ENCODE results near the gene FMN1.

Gene FMN1

DNA sequence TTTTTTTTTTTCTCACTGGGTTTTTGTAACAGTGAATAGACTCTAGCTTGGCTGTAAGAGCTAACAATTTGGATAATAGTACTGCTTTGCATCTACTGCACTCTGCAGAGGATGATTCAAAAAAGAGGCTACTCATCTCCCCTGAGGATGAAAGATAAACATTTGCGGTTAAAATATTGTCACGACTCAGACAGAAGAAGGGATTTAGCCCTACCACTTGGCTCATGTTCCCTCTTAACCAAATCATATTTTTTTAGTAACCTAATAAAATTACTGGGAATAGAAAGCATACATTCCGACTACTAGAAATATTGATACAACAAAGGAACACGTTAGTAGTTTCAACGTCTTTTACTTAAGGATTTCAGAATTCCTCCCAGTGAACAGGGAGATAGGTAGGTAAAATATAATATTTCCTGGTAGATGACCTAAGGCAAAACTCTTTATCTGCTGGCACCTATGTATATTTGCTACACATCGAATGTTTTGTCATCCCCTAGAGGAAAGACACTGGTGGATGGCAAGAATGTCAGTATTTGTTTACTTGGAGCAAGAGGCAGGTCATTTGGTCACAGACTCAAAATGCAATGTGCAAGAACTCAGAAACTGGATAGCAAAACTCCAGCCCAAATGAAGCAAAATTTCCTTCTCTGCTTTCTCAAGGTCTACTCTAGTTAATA, 365.9 kb downstream of the FMN1 start:
- no peak for DNase-seq (ENCODE audit: low spot score)

DNA sequence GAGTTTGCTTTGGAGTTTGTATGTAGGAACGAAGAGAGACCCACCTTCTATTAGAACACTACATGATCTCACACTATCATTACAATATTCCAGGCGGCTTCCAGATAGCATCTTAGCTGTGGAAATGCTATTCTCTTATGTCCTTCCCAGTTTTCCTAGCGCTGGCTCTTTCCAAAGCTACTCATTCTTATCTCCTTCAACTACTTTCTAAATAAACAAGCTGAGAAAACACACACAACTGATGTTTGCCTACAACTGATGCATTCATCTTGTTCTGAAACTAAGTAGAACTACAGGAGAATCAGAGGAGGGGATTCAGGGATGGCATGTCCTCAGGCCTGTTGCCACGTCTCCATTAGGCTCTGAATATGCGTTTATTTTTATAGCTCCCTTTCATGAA, 367.8 kb downstream of the FMN1 start:
- DNase-seq (ENCODE audit: low spot score), result no peak

DNA sequence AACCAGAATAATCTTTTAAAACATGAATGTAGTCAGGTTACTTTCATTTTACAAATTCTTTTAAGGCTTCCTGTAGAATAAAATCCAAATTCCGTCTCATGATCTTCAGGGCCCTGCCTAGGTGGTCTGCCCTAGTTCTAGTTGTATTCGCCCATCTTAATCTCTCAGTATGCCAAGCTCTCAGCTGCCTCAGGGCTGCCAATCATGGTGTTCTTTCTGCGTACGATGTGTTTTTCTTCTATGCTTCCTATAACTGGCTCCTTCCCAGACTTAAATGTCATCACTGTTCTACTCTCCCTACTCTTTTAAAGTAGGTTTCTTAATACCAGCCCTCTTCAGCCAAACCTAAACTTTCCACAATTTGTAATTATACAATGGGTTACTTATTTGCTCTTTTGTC, 369.3 kb downstream of the FMN1 start:
- DNase-seq (ENCODE audit: low spot score), result no peak

DNA sequence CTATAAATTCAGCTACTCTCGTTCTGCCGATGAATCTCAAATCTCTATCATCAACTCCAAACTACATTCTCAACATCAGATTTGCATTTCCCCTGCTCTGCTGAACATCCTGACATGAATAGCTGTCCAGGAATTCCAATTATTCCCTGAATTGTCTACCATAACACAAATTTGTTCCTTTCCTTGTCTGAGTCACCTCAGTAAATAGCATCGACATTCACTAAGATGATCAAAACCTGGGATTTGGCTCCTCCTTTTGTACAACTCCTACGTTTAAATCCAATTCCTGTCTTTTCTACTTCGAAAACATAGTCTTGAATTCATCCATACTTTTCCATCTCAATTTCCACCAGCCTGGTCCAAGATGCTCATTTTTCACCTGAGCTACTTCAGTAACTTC, 369.7 kb downstream of the FMN1 start:
- DNase-seq (ENCODE audit: low spot score), result no peak

DNA sequence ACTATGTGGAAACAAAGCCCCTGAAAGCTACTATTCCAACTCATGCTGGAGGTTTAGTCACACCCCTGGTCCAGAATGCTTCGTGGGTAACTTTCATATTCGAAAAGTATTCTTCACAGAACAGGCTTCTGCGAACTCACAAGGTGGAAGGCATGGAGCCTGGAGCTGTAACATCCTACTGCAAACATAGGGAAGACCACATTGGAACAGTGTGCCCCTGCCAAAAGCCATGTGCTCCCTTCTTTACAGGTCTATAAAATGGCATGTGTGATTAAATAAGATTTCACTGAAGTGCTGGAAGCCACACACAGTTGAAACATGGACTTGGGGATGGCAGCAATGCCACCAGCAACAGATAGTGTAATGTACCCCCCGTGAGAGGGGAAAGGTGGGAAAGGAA, 370.8 kb downstream of the FMN1 start:
- DNase-seq (ENCODE audit: low spot score), result no peak

DNA sequence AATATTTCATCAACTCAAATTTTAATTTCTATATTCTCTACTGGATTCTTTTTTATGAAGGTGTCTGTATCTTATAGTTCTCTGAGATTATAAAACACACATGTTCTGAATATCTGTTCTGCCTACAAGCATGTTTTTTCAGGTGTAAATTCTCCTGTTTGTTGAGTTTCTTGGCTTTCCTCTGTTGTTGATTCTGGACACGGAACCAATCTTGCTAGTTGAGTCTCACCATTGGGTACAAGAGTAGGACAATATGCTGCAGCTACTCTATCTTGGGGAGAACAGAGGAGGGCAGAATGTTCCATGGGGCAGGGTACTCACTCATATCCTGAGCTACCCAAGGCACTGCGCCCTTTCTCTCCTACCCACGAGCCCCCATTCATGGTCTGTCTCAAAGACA, 371.8 kb downstream of the FMN1 start:
- DNase-seq (ENCODE audit: low spot score), result no peak

DNA sequence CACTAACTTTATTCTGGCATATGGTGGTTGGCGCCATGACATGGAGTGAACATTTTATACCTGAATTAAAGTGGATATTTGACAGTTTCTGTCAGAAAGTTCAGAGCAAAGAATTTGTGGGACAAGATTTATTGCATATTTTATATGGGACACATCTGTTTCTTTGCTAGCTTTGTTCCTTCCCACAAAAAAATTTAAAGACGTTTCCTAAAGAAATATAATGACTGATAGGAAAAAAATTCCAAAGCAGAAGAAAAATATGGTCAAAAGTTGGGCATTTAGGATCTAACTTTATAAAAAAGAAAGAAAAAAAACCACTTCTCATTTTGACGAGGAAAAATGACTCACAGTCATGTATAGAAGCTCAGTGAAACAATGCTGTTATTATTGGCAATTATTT, 375.1 kb downstream of the FMN1 start:
- no peak for DNase-seq (ENCODE audit: low spot score)

DNA sequence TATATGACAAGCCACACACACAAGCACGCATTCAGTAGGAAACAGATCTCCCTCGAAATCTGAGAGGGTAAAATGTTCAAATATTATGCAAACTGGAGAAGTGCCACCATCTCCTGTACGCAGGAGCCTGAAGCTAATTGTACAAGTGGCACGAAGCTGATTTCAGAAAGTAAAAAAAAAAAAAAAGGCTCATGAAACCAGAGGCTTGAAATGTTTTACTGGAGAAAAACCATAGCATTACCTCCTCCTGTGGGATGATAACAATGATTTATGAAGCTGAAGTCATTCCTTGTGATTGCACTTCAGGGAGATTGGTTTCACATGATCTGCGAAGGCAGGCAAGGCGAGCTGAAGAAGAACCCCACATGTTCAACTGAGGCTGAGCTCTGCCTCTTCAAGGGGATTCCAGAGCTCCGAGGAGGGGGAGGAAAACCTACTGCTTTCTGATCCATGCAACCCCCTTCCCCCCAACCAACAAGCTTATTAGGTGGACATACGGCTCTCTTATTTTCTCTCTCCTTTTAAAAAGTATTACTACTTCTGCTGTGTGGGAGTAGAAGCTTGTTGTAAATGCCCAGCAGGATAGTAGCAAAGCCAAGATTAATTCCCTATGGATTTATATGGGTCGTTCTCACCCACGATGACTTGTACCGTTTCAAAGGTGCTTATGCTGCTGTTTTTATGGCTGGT, 375.6 kb downstream of the FMN1 start:
- DNase-seq (ENCODE audit: low spot score), result no peak

DNA sequence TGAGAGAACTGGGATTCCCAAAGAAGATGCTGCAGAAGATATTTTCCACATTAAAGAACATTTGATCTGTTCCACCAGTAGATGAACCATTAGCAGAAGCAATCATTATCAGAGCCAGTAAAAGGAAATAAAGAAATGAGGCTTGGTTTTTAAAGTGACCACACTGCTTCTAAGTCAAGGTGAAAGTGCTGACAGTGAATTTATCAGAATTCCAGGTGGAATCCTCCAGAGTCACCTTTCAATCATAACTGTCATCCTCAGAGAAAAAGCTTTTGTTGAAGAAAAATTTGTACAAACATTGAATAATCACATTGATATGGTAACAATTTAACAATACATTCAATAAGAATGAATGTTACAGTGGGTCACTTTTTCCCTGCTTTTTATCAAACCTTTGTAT, 376.9 kb downstream of the FMN1 start:
- no peak for DNase-seq (ENCODE audit: low spot score)

DNA sequence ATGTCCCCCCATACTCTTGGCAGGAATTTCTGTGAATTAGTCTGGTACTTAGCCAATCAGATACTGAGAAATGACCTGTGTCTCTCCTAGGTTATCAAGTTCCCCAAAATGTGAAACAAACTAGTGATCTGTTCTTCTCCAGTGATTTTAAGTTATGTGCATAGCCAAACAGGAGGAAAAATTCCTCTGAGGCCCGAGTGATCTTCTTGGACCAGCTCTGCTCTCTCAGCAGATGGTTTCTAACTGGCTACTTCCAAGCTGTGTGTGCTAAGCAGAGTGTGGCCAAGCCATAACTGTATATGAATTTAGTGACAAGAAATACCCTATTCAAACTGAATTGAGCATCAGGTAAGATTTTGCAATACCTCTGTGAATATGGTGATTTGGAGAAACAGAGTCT, 387.2 kb downstream of the FMN1 start:
- no peak for DNase-seq (ENCODE audit: low spot score)

DNA sequence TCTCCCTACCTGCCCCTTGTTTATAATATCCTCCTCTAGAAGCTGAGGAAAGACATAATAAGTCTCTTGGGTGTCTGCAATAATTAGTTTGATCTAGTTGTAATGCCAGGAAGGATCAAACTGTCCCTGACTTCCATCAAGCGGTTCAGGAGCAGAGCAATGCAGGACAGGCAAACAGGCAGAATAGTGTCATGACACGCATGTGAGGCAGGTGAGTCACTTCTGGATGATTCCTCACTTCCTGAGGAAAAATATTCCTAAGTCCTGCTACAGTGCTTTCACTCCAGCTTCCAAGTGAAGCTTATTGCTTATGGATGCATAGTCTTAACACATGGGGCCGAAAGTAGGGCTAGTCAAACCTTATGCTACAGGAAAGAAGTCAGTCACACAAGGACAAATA, 390.9 kb downstream of the FMN1 start:
- no peak for DNase-seq (ENCODE audit: low spot score)

DNA sequence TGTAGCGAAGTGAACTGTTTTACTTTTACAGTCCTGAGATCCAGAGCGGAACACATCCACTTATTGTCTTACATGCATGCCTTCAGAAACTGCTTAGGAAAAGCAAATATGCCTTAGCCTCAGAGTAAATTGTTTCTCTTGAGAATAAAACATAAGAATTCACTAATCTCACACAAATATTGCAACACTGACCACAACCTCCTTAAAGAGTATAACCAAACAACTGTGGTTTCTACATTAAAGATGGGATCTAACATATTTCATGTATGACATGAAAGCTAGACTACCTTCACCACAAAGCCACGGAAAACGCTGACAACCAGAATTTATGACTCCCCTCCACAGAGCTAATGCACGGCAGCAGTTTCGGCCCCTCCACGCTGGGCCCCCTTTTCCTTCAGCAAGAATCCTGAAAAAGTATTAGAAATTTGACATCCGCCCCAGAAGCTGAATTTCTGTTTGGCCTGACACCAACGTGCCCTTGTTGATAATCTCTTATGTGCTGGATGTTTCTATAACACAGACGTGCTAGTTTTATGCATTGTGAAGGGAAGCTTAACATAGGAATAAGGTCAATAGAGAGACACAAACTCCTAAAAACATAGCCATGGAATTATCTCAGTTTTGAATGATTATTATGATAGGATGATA, 392.1 kb downstream of the FMN1 start:
- DNase-seq (ENCODE audit: low spot score), result no peak

DNA sequence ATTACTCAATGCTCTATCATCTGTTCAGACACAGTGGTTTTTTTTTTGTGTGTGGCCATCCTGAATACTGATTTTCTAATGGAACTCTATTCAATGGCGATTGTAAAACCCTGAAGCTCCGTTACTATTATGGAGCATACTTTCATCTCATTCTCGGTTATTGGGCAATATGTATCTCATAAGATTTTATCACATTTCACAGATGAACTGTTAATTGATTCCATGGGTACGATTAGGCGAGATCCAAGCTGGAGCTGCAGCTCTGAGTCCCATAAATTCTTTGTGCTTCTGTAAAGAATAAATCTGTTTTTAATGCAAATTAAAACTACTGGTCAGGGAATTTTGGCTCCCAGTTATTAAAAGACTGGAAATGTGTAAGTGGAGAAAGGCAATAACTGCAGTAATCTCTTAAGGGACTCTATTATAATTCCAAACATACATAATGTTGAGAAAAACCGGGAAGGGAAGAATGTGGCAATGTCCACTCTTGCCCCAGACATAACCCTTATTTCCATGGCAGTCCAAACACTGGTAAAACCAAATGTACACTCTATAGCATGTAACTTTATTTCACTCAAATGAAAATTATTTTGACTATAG, 394.5 kb downstream of the FMN1 start:
- DNase-seq (ENCODE audit: low spot score), result no peak

DNA sequence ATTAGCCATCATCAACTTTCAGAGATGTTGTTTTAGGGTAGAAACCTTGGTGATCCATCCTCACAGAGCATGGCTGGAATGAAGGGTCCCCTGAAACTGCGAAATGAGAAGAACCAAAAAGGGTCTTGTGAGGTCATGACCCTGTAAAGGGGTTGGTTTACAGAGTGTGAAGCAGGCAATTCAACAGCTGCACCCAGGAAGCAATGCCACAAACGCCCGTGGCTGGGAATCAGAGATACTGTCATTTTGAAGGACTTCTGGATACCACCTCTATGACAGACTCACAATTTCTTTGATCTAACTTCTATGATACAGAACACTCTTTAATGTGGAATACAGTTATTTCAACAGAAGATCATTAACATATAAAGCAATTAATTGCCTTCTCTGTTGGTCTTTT, 397.7 kb downstream of the FMN1 start:
- DNase-seq (ENCODE audit: low spot score), result no peak

DNA sequence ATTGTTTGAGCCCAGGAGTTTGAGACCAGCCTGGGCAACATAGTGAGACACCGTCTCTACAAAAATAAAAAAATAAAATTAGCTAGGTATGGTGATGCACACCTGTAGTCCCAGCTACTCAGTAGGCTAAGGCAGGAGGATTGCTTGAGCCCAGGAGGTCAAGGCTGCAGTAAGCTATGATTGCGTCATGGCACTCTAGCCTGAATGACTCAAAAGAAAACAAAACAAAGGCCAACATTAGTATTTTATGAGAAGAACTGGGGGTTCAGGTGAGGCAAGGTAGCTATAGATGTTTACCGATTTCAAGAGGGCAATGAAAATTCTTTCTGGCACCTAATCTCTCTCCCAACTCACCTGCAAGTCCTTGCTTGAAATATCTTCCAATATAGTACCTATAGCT, 399.5 kb downstream of the FMN1 start:
- no peak for DNase-seq (ENCODE audit: low spot score)

DNA sequence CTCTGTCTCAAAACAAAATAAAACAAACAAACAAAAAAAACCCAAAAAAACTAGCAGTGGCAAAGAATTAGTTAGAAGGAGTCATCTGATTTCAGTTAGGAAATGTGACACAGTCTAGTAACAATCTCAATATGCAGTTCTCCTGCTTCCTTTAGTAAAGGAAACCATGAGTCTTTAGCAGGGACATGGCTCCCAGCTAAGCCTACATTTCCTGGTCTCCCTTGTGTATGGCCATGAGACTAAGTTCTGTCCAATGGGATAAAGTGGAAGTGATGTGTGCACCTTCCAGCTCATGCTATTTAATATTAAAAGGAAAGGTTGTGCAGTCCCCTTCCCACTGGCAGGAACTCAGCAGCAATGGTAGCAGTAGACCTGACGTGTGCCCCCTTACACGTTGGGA, 402.1 kb downstream of the FMN1 start:
- DNase-seq (ENCODE audit: low spot score), result no peak

DNA sequence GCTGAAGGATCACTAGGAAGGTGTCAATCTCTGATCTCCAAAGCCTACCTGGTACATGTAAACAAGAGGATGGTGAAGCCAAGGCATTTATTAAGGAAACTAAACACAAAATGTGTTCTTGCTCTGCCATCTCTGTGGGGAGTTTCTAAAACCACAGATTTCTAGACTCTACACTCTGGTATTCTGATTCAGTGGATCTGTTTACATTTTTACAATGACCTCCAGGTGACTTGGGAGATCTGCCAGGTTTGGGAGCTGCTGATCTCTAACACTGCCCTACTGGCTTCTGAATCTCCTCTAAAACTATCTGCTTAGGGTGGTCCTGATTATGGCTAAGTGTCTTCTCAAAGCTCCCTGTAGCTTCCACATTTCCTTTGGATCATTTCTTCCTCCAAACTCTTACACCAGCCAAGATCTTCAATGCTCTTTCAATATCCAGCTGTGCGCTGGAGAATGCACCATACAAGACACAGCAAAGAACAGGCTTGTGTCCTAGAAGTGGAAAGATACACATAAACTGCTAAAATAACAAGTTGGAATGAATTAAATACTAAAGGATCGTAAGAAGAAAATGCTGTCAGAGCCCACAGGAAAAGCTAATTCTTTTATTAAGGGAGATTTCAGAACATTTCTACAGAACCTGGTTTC, 404.0 kb downstream of the FMN1 start:
- no peak for DNase-seq (ENCODE audit: low spot score)

DNA sequence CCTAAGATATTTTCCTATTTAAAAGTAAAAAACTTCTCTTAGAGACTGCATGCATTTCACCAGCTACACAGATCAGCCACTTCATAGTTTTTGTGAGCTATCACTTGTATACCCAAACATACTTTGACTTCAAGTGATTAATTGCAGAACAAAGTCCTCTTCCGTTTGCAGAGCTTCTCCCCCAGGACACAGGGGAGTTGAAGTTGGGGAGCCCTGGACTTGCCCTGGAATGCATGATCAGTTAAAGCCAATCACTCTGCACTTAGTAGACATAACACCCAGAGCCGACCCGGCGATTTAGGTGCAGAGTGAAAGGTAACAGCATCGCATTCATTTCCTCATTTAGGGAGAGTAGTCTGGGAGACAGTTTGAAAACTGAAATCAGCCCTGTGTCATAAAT, 406.6 kb downstream of the FMN1 start:
- DNase-seq (ENCODE audit: low spot score), result no peak

DNA sequence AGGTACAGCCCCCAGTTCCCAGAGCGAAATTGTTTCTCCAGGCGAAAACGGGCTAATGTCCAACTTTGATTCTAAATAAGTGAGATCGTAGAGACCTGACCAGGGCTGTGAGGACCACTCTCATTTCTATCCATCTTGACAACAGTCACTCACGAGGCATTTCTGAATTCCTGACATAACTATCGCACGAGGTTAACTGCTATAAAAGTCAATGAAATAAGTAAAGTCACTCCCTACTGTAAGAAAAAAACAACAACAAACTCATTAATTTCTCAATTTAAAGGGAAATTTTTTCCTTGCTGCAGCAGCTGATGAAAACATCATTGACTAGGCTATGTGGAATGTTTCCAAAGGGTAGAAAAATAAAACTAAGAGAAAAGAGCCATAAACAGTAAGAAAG, 407.6 kb downstream of the FMN1 start:
- no peak for DNase-seq (ENCODE audit: low spot score)

DNA sequence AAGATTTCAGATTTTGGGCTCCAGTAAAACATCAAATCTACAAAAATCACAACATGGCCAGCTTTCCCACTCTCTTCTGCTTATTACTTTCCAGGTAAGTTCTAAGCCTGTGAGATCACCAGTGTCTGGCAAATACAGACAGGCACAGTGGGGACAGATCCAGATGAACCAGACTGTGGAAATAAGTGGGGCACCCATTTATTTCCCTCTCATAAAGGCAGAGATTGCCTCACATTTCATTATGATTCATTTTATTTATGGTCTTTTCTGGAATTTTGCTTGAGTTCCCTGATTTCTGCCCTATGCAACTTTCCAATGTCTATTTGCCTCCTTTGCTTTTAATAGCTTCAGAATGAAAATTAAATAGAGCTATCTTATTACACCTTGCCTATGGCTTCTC, 409.9 kb downstream of the FMN1 start:
- no peak for DNase-seq (ENCODE audit: low spot score)

DNA sequence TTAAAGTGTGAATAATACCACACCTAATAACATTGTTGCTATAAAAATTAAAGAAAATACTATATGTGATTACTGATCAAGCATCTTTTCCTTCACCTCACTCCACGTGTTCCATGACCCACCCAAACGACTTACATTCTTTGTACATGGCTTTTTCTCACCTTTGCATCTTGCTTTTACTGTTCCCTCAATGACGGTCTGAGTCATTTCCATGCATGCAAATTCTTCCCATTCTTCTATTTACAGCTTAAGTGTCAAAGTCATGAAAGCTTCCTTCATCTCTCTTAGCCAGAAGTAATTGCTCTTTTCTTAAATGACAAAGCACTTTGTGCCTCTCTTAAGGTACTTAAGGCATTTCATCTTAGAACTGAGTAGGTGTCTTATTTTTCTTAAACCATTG, 412.7 kb downstream of the FMN1 start:
- DNase-seq (ENCODE audit: low spot score), result no peak

DNA sequence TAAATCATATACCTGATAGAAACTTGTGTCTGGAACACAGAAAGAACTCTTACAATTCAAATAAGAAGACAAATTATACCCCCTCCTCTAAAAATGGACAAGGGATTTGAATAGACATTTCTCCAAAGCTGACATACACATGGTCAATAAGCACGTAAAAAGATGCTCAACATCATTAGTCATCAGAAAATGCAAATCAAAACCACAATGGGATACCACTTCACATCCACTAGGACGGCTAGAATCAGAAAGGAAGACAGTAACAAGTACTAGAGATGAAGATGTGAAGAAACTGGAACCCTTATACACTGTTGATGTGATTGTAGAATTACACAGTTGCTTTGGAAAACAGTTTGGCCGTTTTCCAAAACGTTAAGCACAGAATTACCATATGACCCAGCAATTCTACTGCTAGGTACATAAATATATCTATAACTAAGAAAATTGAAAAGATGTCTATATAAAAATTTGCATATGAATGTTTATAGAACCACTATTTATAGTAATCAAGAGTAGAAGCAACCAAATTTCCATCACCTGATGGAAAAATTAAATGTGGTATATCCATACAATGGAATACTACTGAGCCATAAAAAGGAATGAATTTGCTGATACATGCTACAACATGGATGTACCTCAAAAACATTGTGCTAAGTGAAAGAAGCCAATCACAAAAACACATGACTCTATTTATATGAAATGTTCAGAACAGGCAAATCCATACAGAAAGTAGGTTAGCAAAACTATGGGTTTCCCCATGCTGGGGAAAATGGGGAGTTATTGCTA, 415.9 kb downstream of the FMN1 start:
- no peak for DNase-seq (ENCODE audit: low spot score)
